Measurements from ENCODE around the gene TTC32.

Gene TTC32

GRCh38 chr2:19851116-19851695 lies 50.6 kb downstream of the TTC32 start:
- H3K4me3 Mint-ChIP-seq: no peak overlapping the region
- no peak overlapping the region for H3K27ac Mint-ChIP-seq
- no peaks in the 10 kb centered on the region for H3K9me3 Mint-ChIP-seq
- peaks cover 14% of the 10 kb centered on the region for H3K4me1 Mint-ChIP-seq
- H3K27me3 Mint-ChIP-seq (ENCODE audit: low read depth): peaks cover 12% of the 10 kb centered on the region
- TF ChIP-seq, protein P1, sequence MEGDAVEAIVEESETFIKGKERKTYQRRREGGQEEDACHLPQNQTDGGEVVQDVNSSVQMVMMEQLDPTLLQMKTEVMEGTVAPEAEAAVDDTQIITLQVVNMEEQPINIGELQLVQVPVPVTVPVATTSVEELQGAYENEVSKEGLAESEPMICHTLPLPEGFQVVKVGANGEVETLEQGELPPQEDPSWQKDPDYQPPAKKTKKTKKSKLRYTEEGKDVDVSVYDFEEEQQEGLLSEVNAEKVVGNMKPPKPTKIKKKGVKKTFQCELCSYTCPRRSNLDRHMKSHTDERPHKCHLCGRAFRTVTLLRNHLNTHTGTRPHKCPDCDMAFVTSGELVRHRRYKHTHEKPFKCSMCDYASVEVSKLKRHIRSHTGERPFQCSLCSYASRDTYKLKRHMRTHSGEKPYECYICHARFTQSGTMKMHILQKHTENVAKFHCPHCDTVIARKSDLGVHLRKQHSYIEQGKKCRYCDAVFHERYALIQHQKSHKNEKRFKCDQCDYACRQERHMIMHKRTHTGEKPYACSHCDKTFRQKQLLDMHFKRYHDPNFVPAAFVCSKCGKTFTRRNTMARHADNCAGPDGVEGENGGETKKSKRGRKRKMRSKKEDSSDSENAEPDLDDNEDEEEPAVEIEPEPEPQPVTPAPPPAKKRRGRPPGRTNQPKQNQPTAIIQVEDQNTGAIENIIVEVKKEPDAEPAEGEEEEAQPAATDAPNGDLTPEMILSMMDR (IDR thresholded peaks at IDR 0.05; ENCODE audit: unreplicated experiment in 3 of 3): peak in 1 of 3 experiments; percentile 2
- H3K36me3 Mint-ChIP-seq (ENCODE audit: low read depth): no peaks in the 10 kb centered on the region

- Mint-ChIP-seq H3K4me3 (no peak overlapping the region), H3K9me3 (no peaks in the 10 kb centered on the region), H3K4me1 (peaks cover 7% of the 10 kb centered on the region), H3K36me3 (ENCODE audit: low read depth) (no peaks in the 10 kb centered on the region), H3K27ac (no peak overlapping the region), H3K27me3 (ENCODE audit: low read depth) (peaks cover 12% of the 10 kb centered on the region)
- TF ChIP-seq, protein P1 (IDR thresholded peaks at IDR 0.05; ENCODE audit: unreplicated experiment in 3 of 3): no peak
Observed at GRCh38 chr2:19850056-19851050, 51.4 kb downstream of the TTC32 start.

GRCh38 chr2:19848952-19849351 lies 52.8 kb downstream of the TTC32 start:
- Mint-ChIP-seq H3K27ac (no peak overlapping the region), H3K9me3 (no peaks in the 10 kb centered on the region), H3K4me3 (no peak overlapping the region), H3K36me3 (ENCODE audit: low read depth) (no peaks in the 10 kb centered on the region), H3K27me3 (ENCODE audit: low read depth) (peaks cover 8% of the 10 kb centered on the region), H3K4me1 (no peaks in the 10 kb centered on the region)
- TF ChIP-seq, protein P1 (IDR thresholded peaks at IDR 0.05; ENCODE audit: unreplicated experiment in 3 of 3): no peak

DNA sequence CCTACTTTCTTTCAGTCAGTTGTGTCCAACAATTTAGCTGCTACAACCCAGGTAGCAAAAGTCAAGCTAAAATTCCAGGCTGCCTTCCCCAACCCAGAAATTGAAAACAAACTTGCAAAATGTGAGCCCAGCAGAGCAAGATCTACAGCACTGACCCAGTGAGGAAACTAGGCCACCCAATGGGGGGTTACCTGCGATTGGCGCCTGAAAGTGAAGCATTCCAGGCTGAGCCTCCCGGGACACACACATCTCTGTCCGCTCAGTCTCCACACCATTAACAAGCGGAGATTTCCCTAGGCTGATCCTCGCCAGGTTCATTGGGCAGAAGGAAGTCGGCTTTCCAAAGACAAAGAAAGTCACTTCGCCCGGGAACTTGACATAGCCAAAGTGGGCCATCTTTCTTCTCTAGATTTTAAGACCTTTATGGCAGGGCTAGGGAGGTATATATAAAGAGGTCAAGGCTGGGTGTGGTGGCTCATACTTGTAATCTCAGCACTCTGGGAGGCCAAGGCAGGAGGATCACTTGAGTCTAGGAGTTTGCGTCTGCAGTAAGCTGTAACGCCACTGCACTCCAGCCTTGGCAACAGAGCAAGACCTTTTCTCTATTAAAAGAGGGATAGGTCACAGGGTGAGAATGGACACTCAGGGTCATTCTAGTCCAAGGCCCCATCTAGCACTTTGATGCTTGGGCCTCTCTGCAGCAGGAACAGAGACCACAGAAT lies 53.6 kb downstream of the TTC32 start:
- H3K27me3 Mint-ChIP-seq (ENCODE audit: low read depth): peaks cover 5% of the 10 kb centered on the region
- H3K27ac Mint-ChIP-seq: no peak overlapping the region
- TF ChIP-seq, protein P1 (IDR thresholded peaks at IDR 0.05; ENCODE audit: unreplicated experiment in 3 of 3): no peak
- no peaks in the 10 kb centered on the region for H3K4me1 Mint-ChIP-seq
- no peaks in the 10 kb centered on the region for H3K9me3 Mint-ChIP-seq
- no peaks in the 10 kb centered on the region for H3K36me3 Mint-ChIP-seq (ENCODE audit: low read depth)
- no peak overlapping the region for H3K4me3 Mint-ChIP-seq

- Mint-ChIP-seq H3K4me1 (no peaks in the 10 kb centered on the region), H3K27me3 (ENCODE audit: low read depth) (peaks cover 5% of the 10 kb centered on the region), H3K4me3 (no peak overlapping the region), H3K27ac (no peak overlapping the region), H3K9me3 (no peaks in the 10 kb centered on the region), H3K36me3 (ENCODE audit: low read depth) (no peaks in the 10 kb centered on the region)
- TF ChIP-seq, protein P1 (IDR thresholded peaks at IDR 0.05; ENCODE audit: unreplicated experiment in 3 of 3): no peak
Observed at GRCh38 chr2:19847486-19847885, 54.3 kb downstream of the TTC32 start.

Measured in nephron (organoid).